K562 (cell line): ENCODE measurements around the gene POLR3C.

Experiments used
- CTCF ChIP-seq, 3 experiments: IDR thresholded peaks in 2 of 3; conservative IDR thresholded peaks in 1 of 3; 2 replicates each; pipeline ENCODE4 v1.5.1; 2011 to 2012; ENCODE audit warnings: low read length in 3 of 3, mild to moderate bottlenecking in 3 of 3, control low read depth in 2 of 3, improper control_type of control experiment in 1 of 3, inconsistent platforms in 1 of 3, low read depth in 1 of 3, mixed read lengths in 1 of 3, moderate library complexity in 1 of 3; ENCODE audit not compliant: insufficient read depth in 2 of 3
- FOXM1 ChIP-seq, 2 experiments: fragments of 450-650 bp in 1 of 2; sonication (generic) in 1 of 2; formaldehyde crosslinking in 1 of 2; IDR thresholded peaks; 2 replicates each; pipeline versions ENCODE4 v1.6.1 to v1.9.0; 2017 to 2022; ENCODE audit warnings: low read depth in 2 of 2, mild to moderate bottlenecking in 2 of 2, missing genetic modification reagents in 1 of 2, moderate library complexity in 1 of 2
- HBP1 ChIP-seq: fragments of 450-650 bp; formaldehyde crosslinking; IDR thresholded peaks from 2 replicates; pipeline ENCODE4 v1.4.0; 2022; ENCODE audit warnings: missing genetic modification characterization
- HCFC1 ChIP-seq: IDR thresholded peaks from 2 replicates; pipeline ENCODE4 v1.6.1; 2012; ENCODE audit warnings: low read depth, low read length, improper control_type of control experiment
- HDGF ChIP-seq: fragments of 450-650 bp; IDR thresholded peaks from 2 replicates; pipeline ENCODE4 v1.6.1; 2016
- IRF9 ChIP-seq: fragments of 450-650 bp; IDR thresholded peaks from 2 replicates; pipeline ENCODE4 v1.6.1; 2016; ENCODE audit warnings: missing biosample characterization, missing genetic modification characterization
- MXD1 ChIP-seq: fragments of 250-450 bp; sonication (Bioruptor Pico); IDR thresholded peaks from 2 replicates; pipeline ENCODE4 v1.8.0; 2021; ENCODE audit warnings: borderline replicate concordance, mild to moderate bottlenecking, moderate library complexity; ENCODE audit not compliant: poor library complexity, severe bottlenecking
- NR2C1 ChIP-seq, 2 experiments: fragments of 450-650 bp; IDR thresholded peaks; 2 replicates each; pipeline ENCODE4 v1.6.1; 2017; ENCODE audit warnings: mild to moderate bottlenecking in 2 of 2, antibody characterized with exemption in 1 of 2, inconsistent platforms in 1 of 2, missing compliant biosample characterization in 1 of 2, missing genetic modification characterization in 1 of 2
- PHF8 ChIP-seq: fragments of 200-600 bp; sonication (generic); IDR thresholded peaks from 2 replicates; pipeline ENCODE4 v1.6.1; 2012; ENCODE audit warnings: mixed run types, mild to moderate bottlenecking, inconsistent platforms, low read length, moderate library complexity, borderline replicate concordance
- POLR2AphosphoS5 ChIP-seq: IDR thresholded peaks from 2 replicates; pipeline ENCODE4 v1.6.1; 2011; ENCODE audit warnings: mild to moderate bottlenecking, low read depth, low read length, moderate library complexity; ENCODE audit not compliant: control insufficient read depth, insufficient read depth
- RAD21 ChIP-seq, 2 experiments: fragments of 250-450 bp in 1 of 2; fragments of 450-650 bp in 1 of 2; sonication (Bioruptor Pico) in 1 of 2; formaldehyde crosslinking in 1 of 2; IDR thresholded peaks in 1 of 2; conservative IDR thresholded peaks in 1 of 2; 2 replicates each; pipeline versions ENCODE4 v1.4.0 to v1.8.0; 2020 to 2022; ENCODE audit warnings: mild to moderate bottlenecking in 2 of 2, moderate library complexity in 1 of 2
- TEAD4 ChIP-seq, 2 experiments: sonication (generic) in 1 of 2; formaldehyde crosslinking in 1 of 2; IDR thresholded peaks; 2 replicates each; pipeline versions ENCODE4 v1.6.1 to v1.8.0; 2012 to 2022; ENCODE audit warnings: borderline replicate concordance in 1 of 2, inconsistent platforms in 1 of 2, low read length in 1 of 2, mild to moderate bottlenecking in 1 of 2, missing genetic modification reagents in 1 of 2
- USF1 ChIP-seq: sonication (generic); formaldehyde crosslinking; IDR thresholded peaks from 2 replicates; pipeline ENCODE4 v1.9.0; 2022; ENCODE audit warnings: mild to moderate bottlenecking, missing genetic modification reagents
- ZNF263 ChIP-seq: sonication (generic); formaldehyde crosslinking; IDR thresholded peaks from 2 replicates; pipeline ENCODE4 v1.8.0; 2022; ENCODE audit warnings: mild to moderate bottlenecking, missing genetic modification reagents, borderline replicate concordance

GRCh38 chr1:145886390-145886789 lies 62.4 kb downstream of the POLR3C start:
- TF ChIP-seq IRF9 (tag) (no peak), MXD1 (no peak), CTCF (IDR thresholded peaks at IDR 0.05 in 2 of 3, conservative IDR thresholded peaks at IDR 0.05 in 1 of 3; ENCODE audit: insufficient read depth in 2 of 3, low read depth in 1 of 3, low read length in 3 of 3) (no peak), USF1 (CRISPR knock-in tag) (no peak), HCFC1 (no peak), FOXM1 (IDR thresholded peaks at IDR 0.05; ENCODE audit: low read depth) (no peak), FOXM1 (CRISPR knock-in tag; IDR thresholded peaks at IDR 0.05; ENCODE audit: low read depth) (no peak), RAD21 (CRISPR knock-in tag; conservative IDR thresholded peaks at IDR 0.05 in 1 of 2, IDR thresholded peaks at IDR 0.05 in 1 of 2) (no peak), HBP1 (CRISPR knock-in tag) (no peak), TEAD4 (IDR thresholded peaks at IDR 0.05; ENCODE audit: low read length) (no peak), TEAD4 (CRISPR knock-in tag; IDR thresholded peaks at IDR 0.05; ENCODE audit: borderline replicate concordance) (no peak), ZNF263 (CRISPR knock-in tag) (no peak), HDGF (no peak), PHF8 (no peak), POLR2AphosphoS5 (no peak), NR2C1 (IDR thresholded peaks at IDR 0.05) (no peak), NR2C1 (tag; IDR thresholded peaks at IDR 0.05) (no peak)
